DOHH2 (cell line): ENCODE results near the gene FZD1.

Experiments
- H3F3A ChIP-seq: fragments of 200-600 bp; sonication (generic), shearing (Covaris generic); 2 replicates; pipeline ENCODE4 v1.6.0; 2016; ENCODE audit warnings: antibody characterized with exemption, mild to moderate bottlenecking; ENCODE audit not compliant: control insufficient read depth, insufficient read depth
- H3K27ac ChIP-seq: fragments of 200-600 bp; sonication (generic); 2 replicates; pipeline ENCODE4 v1.5.1; 2014; ENCODE audit warnings: low read depth, mild to moderate bottlenecking, low read length, moderate library complexity
- H3K27me3 ChIP-seq: fragments of 200-600 bp; sonication (generic); 2 replicates; pipeline ENCODE4 v1.6.1; 2014; ENCODE audit warnings: mild to moderate bottlenecking, low read length, mixed read lengths; ENCODE audit not compliant: control insufficient read depth
- H3K36me3 ChIP-seq: fragments of 200-600 bp; sonication (generic); 2 replicates; pipeline ENCODE4 v1.6.1; 2014; ENCODE audit warnings: mild to moderate bottlenecking, low read length, moderate library complexity, mixed read lengths; ENCODE audit not compliant: control insufficient read depth
- H3K4me1 ChIP-seq: fragments of 200-600 bp; sonication (generic); 2 replicates; pipeline ENCODE4 v1.6.1; 2014; ENCODE audit warnings: mild to moderate bottlenecking, low read length, mixed read lengths; ENCODE audit not compliant: control insufficient read depth
- H3K4me2 ChIP-seq: fragments of 200-600 bp; sonication (generic); 2 replicates; pipeline ENCODE4 v1.6.0; 2014; ENCODE audit warnings: mild to moderate bottlenecking, low read length, moderate library complexity
- H3K4me3 ChIP-seq: fragments of 200-600 bp; sonication (generic); 2 replicates; pipeline ENCODE4 v1.5.1; 2014; ENCODE audit warnings: mild to moderate bottlenecking, low read length, mixed read lengths
- H3K79me2 ChIP-seq: fragments of 200-600 bp; sonication (generic); 2 replicates; pipeline ENCODE4 v1.6.1; 2014; ENCODE audit warnings: mild to moderate bottlenecking, low read length, mixed read lengths; ENCODE audit not compliant: control insufficient read depth
- H3K9me2 ChIP-seq: fragments of 200-600 bp; sonication (generic); replicated peaks from 2 replicates; pipeline ENCODE4 v1.6.1; 2014; ENCODE audit warnings: mild to moderate bottlenecking, low read length, mixed read lengths; ENCODE audit not compliant: control insufficient read depth
- H3K9me3 ChIP-seq: fragments of 200-600 bp; sonication (generic); 2 replicates; pipeline ENCODE4 v1.6.1; 2014; ENCODE audit warnings: antibody characterized with exemption, low read length, mixed read lengths; ENCODE audit not compliant: control insufficient read depth, insufficient read depth
- H4K20me1 ChIP-seq: fragments of 200-600 bp; sonication (generic); 2 replicates; pipeline ENCODE4 v1.6.0; 2014; ENCODE audit warnings: low read depth, mild to moderate bottlenecking, antibody characterized with exemption, low read length, moderate library complexity; ENCODE audit not compliant: control insufficient read depth, insufficient read depth
- EZH2phosphoT487 ChIP-seq: fragments of 200-600 bp; sonication (generic); IDR thresholded peaks from 2 replicates; pipeline ENCODE4 v1.6.1; 2017; ENCODE audit warnings: borderline replicate concordance, mild to moderate bottlenecking, antibody characterized with exemption, low read length, moderate library complexity, mixed read lengths
- TF ChIP-seq, protein P1 (sequence below): fragments of 200-600 bp; sonication (generic); IDR thresholded peaks from one replicate; pipeline ENCODE4 v1.5.1; 2014; ENCODE audit warnings: antibody characterized with exemption, mild to moderate bottlenecking, low read depth, low read length; ENCODE audit not compliant: poor library complexity, severe bottlenecking

Gene FZD1

DNA sequence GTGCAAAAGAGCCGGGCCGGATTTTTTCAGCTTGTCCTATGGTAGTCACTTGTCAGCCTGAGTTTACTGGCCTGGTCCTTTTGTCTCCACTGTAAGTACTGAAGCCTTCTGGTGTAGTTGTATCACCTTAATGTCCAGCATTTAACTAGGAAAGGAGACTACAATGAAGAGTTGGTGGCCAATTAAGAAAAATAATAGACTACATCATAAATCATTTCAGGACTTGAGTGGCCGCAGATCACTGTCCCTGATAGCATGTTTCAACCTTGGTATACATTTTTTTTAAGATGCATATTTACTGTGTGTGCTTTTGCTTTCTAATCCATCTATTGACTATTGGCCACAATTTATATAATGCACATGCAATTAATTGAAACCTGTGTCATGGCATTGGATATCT is 6.1 kb downstream of the FZD1 start:
- H3K27me3 ChIP-seq: peaks cover 5% of the 10 kb centered on the region; the same call in 1 of the 2 replicates
- no peaks in the 10 kb centered on the region for H4K20me1 ChIP-seq
- H3K27ac ChIP-seq: no peak overlapping the region
- H3K36me3 ChIP-seq: no peaks in the 10 kb centered on the region
- no peaks in the 10 kb centered on the region for H3K9me2 ChIP-seq
- no peak overlapping the region for H3K4me2 ChIP-seq
- no peak overlapping the region for H3K4me3 ChIP-seq
- no peaks in the 10 kb centered on the region for H3K79me2 ChIP-seq
- H3K4me1 ChIP-seq: peaks cover 7% of the 10 kb centered on the region; the same call in 1 of the 2 replicates
- no peaks in the 10 kb centered on the region for H3K9me3 ChIP-seq
- H3F3A ChIP-seq: no peaks in the 10 kb centered on the region
- TF ChIP-seq, protein P1, sequence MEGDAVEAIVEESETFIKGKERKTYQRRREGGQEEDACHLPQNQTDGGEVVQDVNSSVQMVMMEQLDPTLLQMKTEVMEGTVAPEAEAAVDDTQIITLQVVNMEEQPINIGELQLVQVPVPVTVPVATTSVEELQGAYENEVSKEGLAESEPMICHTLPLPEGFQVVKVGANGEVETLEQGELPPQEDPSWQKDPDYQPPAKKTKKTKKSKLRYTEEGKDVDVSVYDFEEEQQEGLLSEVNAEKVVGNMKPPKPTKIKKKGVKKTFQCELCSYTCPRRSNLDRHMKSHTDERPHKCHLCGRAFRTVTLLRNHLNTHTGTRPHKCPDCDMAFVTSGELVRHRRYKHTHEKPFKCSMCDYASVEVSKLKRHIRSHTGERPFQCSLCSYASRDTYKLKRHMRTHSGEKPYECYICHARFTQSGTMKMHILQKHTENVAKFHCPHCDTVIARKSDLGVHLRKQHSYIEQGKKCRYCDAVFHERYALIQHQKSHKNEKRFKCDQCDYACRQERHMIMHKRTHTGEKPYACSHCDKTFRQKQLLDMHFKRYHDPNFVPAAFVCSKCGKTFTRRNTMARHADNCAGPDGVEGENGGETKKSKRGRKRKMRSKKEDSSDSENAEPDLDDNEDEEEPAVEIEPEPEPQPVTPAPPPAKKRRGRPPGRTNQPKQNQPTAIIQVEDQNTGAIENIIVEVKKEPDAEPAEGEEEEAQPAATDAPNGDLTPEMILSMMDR: no peak
- no peak for TF ChIP-seq EZH2phosphoT487

DNA sequence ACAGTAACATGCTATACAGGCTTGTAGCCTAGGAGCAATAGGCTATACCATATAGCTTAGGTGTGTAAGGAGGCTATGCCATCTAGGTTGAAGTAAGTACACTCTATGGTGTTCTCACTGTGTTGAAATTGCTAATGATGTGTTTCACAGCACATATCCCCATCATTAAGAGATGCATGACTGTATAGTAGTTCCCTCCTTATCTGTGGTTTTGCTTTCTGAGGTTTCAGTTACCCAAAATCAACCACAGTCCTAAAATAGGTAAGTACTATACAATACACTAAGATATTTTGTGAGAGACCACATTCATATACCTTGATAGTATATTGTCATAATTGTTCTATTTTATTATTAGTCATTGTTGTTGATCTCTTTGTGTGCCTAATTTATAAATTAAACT is 12.7 kb downstream of the FZD1 start:
- H3K4me3 ChIP-seq: no peak overlapping the region
- H3K36me3 ChIP-seq: no peaks in the 10 kb centered on the region
- no peaks in the 10 kb centered on the region for H3K79me2 ChIP-seq
- TF ChIP-seq, protein P1: no peak
- TF ChIP-seq EZH2phosphoT487: no peak
- H3K4me1 ChIP-seq: no peaks in the 10 kb centered on the region
- H3K27me3 ChIP-seq: peaks cover 2% of the 10 kb centered on the region; the same call in 1 of the 2 replicates
- H4K20me1 ChIP-seq: no peaks in the 10 kb centered on the region
- no peaks in the 10 kb centered on the region for H3F3A ChIP-seq
- no peak overlapping the region for H3K4me2 ChIP-seq
- no peaks in the 10 kb centered on the region for H3K9me2 ChIP-seq
- H3K9me3 ChIP-seq: no peaks in the 10 kb centered on the region
- no peak overlapping the region for H3K27ac ChIP-seq

DNA sequence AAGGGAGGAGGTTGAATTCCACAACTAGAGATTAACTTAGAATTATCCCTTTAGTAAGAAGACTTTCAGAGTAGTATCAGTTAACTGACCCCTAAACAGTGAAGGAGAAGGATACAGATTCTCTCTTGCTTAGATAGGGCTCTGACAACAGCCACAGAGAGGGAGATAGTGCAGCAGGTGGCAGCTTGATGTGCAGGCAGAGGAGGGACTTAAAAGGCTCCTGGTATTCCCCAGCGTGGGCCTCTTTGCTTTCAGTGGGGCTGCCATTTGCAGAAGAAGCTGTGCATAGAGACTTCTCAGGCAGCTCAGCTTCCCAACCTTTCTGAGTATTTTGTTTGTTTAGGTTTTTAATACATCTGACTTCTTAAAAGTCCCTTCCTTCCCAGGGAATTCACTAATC is 16.0 kb downstream of the FZD1 start:
- no peak overlapping the region for H3K27ac ChIP-seq
- no peaks in the 10 kb centered on the region for H4K20me1 ChIP-seq
- H3K9me2 ChIP-seq: no peaks in the 10 kb centered on the region
- H3K9me3 ChIP-seq: no peaks in the 10 kb centered on the region
- no peak overlapping the region for H3K4me3 ChIP-seq
- no peaks in the 10 kb centered on the region for H3K4me1 ChIP-seq
- no peak overlapping the region for H3K4me2 ChIP-seq
- no peaks in the 10 kb centered on the region for H3K36me3 ChIP-seq
- H3K79me2 ChIP-seq: no peaks in the 10 kb centered on the region
- no peaks in the 10 kb centered on the region for H3F3A ChIP-seq
- peaks cover 2% of the 10 kb centered on the region; the same call in 1 of the 2 replicates for H3K27me3 ChIP-seq
- no peak for TF ChIP-seq EZH2phosphoT487
- TF ChIP-seq, protein P1: no peak
